ENCODE measurements around the gene AKAP14.
A peak's percentile ranks its signal among the peaks of the same experiment; 100 is the strongest.
"Not testable (repeated sequence)": the region's sequence is repeated elsewhere in the genome, so short reads cannot be mapped to it uniquely, and the experiment has no call there.

AKAP14 gene

DNA sequence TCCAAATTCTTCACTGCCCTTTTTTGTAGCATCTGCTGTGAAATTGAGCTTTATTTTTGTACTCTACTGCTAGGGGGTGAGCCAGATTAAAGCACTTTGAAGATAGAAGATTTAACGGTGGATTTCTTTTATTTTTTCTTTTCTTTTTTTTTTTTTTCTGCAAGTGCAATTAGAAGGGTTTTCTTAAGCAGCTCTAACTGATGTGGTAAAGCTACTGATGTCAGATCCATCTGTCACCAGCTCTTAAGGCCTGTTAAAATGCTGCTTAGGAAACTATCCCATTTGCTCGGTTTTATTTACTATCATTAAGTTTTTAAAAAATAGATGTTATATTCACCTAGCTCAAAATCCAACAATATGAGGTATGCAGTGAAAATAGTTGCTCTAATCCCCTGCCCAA is 17.0 kb upstream of the AKAP14 start:
- no peak for DNase-seq (ENCODE audit: low read depth)
- H3K4me3 ChIP-seq (ENCODE audit: low read depth, low read length), result no peak overlapping the region
- TF ChIP-seq, protein P1, sequence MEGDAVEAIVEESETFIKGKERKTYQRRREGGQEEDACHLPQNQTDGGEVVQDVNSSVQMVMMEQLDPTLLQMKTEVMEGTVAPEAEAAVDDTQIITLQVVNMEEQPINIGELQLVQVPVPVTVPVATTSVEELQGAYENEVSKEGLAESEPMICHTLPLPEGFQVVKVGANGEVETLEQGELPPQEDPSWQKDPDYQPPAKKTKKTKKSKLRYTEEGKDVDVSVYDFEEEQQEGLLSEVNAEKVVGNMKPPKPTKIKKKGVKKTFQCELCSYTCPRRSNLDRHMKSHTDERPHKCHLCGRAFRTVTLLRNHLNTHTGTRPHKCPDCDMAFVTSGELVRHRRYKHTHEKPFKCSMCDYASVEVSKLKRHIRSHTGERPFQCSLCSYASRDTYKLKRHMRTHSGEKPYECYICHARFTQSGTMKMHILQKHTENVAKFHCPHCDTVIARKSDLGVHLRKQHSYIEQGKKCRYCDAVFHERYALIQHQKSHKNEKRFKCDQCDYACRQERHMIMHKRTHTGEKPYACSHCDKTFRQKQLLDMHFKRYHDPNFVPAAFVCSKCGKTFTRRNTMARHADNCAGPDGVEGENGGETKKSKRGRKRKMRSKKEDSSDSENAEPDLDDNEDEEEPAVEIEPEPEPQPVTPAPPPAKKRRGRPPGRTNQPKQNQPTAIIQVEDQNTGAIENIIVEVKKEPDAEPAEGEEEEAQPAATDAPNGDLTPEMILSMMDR (IDR thresholded peaks at IDR 0.05; ENCODE audit: control insufficient read depth, extremely low read depth, insufficient read depth), result no peak

DNA sequence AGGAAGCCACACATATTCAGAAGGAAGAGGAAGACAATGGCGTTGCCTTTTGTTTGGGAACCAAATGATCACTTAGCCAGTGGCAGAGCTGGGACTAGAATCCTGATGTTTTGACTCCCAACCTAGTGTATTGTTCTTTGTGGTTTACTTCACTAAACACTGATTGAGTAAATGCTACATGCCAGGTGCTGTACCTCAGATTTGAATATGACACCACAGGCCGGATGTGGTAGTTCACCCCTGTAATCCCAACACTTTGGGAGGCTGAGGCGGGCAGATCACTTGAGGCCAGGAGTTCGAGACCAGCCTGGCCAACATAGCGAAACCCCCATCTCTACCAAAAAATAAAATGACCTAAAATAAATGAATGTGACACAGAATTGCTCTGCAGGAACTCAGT is 15.6 kb upstream of the AKAP14 start:
- no peak for DNase-seq (ENCODE audit: low read depth)
- TF ChIP-seq, protein P1 (IDR thresholded peaks at IDR 0.05; ENCODE audit: control insufficient read depth, extremely low read depth, insufficient read depth), result no peak

DNA sequence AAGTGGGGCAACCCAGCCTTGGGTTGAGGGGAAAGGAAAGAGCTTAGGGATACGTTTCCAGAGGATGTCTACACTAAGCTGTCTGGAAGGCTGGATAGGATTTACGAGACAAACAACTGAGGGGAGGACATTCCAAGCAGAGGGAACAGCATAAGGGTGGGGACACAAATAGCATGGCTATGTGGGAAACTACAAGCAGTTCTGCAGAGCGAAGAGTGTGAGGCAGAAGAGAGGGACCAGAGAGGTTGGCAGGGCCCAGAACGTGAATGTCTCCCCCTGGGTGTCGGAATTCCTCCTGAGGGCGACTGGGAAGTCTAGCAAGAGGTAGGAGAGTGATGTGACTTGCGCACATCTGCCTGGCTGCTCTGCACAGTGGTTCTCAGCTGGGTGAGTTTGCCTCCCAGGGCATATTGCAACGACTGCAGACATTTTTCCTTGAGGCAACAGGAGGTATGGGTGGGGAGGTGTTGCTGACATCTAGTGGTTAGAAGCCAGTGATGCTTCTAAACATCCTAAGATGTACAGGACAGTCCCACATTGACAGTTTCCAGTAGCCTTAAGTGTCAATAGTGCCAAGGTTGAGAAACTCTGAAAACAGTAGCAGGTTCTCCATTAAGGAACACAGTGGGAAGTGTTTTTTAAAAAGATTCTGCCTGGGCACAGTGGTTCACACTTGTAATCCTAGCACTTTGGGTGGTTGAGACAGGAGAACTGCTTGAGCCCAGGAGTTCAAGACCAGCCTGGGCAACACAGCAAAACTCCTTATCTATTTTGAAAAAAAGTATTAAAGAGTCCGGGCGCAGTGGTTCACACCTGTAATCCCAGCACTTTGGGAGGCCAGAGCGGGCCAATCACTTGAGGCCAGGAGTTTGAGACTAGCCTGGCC is 14.9 kb upstream of the AKAP14 start:
- no peak overlapping the region for H3K4me3 ChIP-seq (ENCODE audit: low read depth, low read length)
- no peak for DNase-seq (ENCODE audit: low read depth)

More for the DNA sequence above, 15.6 kb upstream of the AKAP14 start:
- no peak overlapping the region for H3K4me3 ChIP-seq (ENCODE audit: low read depth, low read length)

DNA sequence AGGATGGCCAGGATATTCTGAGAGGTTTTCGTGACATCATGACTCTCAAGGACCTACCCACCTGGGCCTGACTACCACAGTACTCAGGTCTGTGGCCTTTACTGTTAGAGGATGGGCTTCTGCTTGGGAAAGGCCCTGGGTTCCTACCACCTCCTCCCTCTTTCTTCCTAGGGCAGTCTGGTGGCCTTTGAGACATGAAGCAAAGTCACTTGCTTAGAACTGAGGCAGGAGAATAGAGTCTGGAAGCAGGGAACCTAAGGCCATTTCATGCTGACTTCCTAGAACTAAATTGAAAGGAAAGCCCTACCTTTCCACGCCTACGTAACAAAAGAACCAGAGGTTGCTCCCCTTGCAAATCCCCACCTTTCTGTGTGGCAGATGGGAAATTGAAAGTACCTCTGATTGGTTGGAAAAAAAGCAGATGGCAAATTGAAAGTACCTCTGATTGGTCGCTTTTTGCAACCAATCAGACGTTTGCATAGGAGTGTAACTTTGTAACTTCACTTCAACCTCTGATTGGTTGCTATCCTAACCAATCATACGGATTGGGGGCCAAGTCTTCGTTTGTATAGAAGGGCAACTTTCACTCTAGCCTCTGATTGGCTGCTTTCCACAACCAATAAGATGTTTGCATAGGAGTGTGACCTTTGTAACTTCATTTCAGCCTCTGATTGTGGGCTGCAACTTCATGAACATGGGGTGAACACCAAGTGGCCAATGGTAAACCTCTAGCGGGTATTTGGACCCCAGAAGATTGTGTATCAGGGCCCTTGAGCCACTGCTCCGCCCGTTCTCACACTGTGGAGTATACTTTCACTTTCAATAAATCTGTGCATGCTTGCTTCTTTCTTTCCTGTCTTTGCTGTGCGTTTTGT is 9.9 kb upstream of the AKAP14 start:
- TF ChIP-seq, protein P1 (IDR thresholded peaks at IDR 0.05; ENCODE audit: control insufficient read depth, extremely low read depth, insufficient read depth), result no peak
- no peak overlapping the region for H3K4me3 ChIP-seq (ENCODE audit: low read depth, low read length)
- no peak for DNase-seq (ENCODE audit: low read depth)

More for the DNA sequence above, 14.9 kb upstream of the AKAP14 start:
- TF ChIP-seq, protein P1 (IDR thresholded peaks at IDR 0.05; ENCODE audit: control insufficient read depth, extremely low read depth, insufficient read depth), result peak; percentile 71

DNA sequence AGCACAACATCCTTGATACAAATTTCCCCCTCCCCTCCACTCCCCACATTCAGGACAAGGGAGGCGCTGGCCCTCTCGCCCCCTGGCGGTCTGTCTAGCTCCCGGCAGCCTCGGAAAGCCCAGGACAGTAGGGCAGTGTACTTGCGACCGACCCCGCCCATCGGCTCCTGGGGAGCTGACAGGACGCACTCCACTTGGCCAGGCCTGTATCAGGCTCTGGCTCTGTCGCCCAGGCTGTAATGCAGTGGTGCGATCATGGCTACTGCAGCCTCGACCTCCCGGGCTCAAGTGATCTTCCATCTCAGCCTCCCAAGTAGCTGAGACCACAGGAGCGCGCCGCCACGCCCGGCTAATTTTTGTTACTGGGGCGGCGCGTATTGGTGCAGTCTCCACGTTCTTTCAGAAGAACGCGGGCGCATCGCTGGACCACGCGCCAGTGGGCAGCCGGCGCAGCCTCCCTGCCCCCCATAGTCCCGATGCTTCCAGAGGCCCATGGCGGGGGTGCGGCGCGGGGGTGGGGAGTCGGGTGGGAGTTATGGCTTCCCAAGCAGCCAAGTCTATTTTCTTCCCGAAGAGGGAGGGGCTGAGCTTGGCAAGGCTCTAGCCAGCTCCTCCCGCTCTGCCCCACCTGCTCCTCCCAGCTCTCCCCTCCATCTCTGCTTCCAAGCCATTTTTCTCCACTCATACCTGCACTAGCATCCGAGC is 7.8 kb upstream of the AKAP14 start:
- H3K4me3 ChIP-seq (ENCODE audit: low read depth, low read length), result no peak overlapping the region
- no peak for DNase-seq (ENCODE audit: low read depth)
- TF ChIP-seq, protein P1 (IDR thresholded peaks at IDR 0.05; ENCODE audit: control insufficient read depth, extremely low read depth, insufficient read depth), result peak; percentile 23; the same call in 1 of the 2 replicates

DNA sequence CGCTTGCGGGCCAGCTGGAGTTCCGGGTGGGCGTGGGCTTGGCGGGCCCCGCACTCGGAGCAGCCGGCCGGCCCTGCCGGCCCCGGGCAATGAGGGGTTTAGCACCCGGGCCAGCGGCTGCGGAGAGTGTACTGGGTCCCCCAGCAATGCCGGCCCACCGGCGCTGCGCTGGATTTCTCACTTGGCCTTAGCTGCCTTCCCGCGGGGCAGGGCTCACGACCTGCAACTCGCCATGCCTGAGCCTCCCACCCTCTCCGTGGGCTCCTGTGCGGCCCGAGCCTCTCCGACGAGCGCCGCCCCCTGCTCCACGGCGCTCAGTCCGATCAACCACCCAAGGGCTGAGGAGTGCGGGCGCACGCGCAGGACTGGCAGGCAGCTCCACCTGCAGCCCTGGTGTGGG is 5.1 kb upstream of the AKAP14 start:
- H3K4me3 ChIP-seq (ENCODE audit: low read depth, low read length); DNase-seq (ENCODE audit: low read depth): not testable (repeated sequence)

DNA sequence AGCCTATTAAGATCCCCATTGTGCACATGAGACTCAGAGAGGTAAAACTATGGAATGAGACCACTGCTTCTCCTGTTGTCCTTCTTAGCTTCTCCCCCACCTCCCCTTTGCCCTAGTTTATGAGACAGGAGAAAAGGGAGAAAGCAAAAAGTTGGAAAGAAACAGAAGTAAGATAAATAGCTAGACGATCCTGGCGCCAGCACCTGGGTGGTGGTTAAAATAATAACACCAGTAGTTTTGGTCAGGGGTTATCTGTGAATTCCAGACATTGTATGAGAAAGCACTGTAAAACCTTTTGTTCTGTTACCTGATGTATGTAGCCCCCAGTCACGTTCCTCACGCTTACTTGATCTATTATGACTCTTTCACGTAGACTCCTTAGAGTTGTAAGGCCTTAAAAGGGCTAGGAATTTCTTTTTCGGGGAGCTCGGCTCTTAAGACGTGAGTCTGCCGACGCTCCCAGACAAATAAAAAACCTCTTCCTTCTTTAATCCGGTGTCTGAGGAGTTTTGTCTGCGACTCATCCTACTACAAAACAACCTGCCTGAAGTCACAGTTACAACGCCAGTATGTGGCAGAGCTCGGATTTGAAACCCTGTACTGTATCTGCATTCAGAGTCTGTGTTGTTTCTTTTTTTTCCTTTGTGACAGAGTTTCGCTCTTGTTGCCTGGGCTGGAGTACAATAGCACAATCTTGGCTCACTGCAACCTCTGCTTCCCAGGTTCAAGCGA is 3.6 kb upstream of the AKAP14 start:
- not testable (repeated sequence) for H3K4me3 ChIP-seq (ENCODE audit: low read depth, low read length); DNase-seq (ENCODE audit: low read depth)
